A673 (cell line): ENCODE data around the gene NCBP3. TPM values are rescaled to one million over a fixed set of nuclear protein-coding genes. Genes with fewer than 3 reads are reported as not detected.

Experiments used
- BruUV-seq: library from RNA; stranded (reverse); fragments of 400-500 nt; replicated peaks from 2 replicates; lab custom pipeline; 2021; lab: Mats Ljungman, UMichigan
- CTCF ChIA-PET: fragments of 300-600 bp; sonication (Branson Sonifier 250); formaldehyde crosslinking; loops from one replicate; lab custom pipeline; 2022; ENCODE audit warnings: antibody characterized with exemption; lab: Charles Lee
- POLR2A ChIA-PET: fragments of 300-600 bp; sonication (Branson Sonifier 250); formaldehyde crosslinking; loops from one replicate; lab custom pipeline; 2022; ENCODE audit warnings: antibody characterized with exemption; ENCODE audit not compliant: low non-redundant PET; lab: Charles Lee
- DNase-seq: peaks from one replicate; pipeline ENCODE4 v3.0.0-alpha.2; 2015; ENCODE audit warnings: low spot score
- H3K27ac ChIP-seq: fragments of 200-600 bp; sonication (generic); 2 replicates; pipeline ENCODE4 v1.5.1; 2016; ENCODE audit warnings: mixed run types, low read depth, mild to moderate bottlenecking, mixed read lengths, antibody characterized with exemption, low read length; ENCODE audit not compliant: poor library complexity, severe bottlenecking
- H3K27me3 ChIP-seq: fragments of 200-600 bp; sonication (generic); replicated peaks from 2 replicates; pipeline ENCODE4 v1.6.1; 2017; ENCODE audit warnings: mixed run types, low read depth, mild to moderate bottlenecking, mixed read lengths, antibody characterized with exemption, low read length; ENCODE audit not compliant: insufficient read depth, poor library complexity
- H3K36me3 ChIP-seq: fragments of 200-600 bp; sonication (generic); 2 replicates; pipeline ENCODE4 v1.6.1; 2016; ENCODE audit warnings: mixed run types, mild to moderate bottlenecking, mixed read lengths, antibody characterized with exemption, low read length; ENCODE audit not compliant: insufficient read depth, poor library complexity, severe bottlenecking
- H3K4me1 ChIP-seq: fragments of 200-600 bp; sonication (generic); 2 replicates; pipeline ENCODE4 v1.6.1; 2017; ENCODE audit warnings: mixed run types, mild to moderate bottlenecking, mixed read lengths, antibody characterized with exemption, low read length; ENCODE audit not compliant: insufficient read depth, poor library complexity, severe bottlenecking
- H3K4me3 ChIP-seq: fragments of 200-600 bp; sonication (generic); 2 replicates; pipeline ENCODE4 v1.5.1; 2016; ENCODE audit warnings: low read depth, mixed run types, mild to moderate bottlenecking, mixed read lengths, low read length; ENCODE audit not compliant: poor library complexity, severe bottlenecking
- H3K9me3 ChIP-seq: fragments of 200-600 bp; sonication (generic); 2 replicates; pipeline ENCODE4 v1.6.1; 2016; ENCODE audit warnings: mixed run types, low read depth, mild to moderate bottlenecking, mixed read lengths, antibody characterized with exemption, low read length; ENCODE audit not compliant: poor library complexity, severe bottlenecking
- CTCF ChIP-seq: fragments of 300-800, 200-600 bp; sonication (generic); conservative IDR thresholded peaks from 2 replicates; pipeline ENCODE4 v1.5.1; 2017; ENCODE audit warnings: low read depth, mild to moderate bottlenecking, antibody characterized with exemption, low read length, moderate library complexity, mixed read lengths
- EZH2 ChIP-seq: fragments of 200-600 bp; sonication (generic); IDR thresholded peaks from 2 replicates; pipeline ENCODE4 v1.6.1; 2017; ENCODE audit warnings: borderline replicate concordance, low read depth, mild to moderate bottlenecking, mixed read lengths, antibody characterized with exemption, low read length; ENCODE audit not compliant: poor library complexity, severe bottlenecking
- intact Hi-C: fragments of 100-400 bp; cut with micrococcal nuclease; formaldehyde crosslinking; loops from one replicate; pipeline ENCODE4 v1.10.0; 2022; ENCODE audit not compliant: unreplicated experiment
- total RNA-seq: library from RNA; stranded (reverse); gene quantifications from 2 replicates; pipeline ENCODE4 v1.2.3, GENCODE V29; 2021

The NCBP3 gene
- total RNA-seq, 1 experiment from 2014 or later, result 59.9 TPM

GRCh38 chr17:3800362-3801271 lies 45.4 kb downstream of the NCBP3 start, which contains the start of gene ITGAE:
TSS of gene ITGAE (minus strand) at chr17:3801188. CDS start at chr17:3801144, 44 bp downstream.
- Histone ChIP-seq H3K4me1 (no peaks in the 10 kb centered on the region), H3K4me3 (no peak within 1 kb of the TSS), H3K27me3 (no peaks in the 10 kb centered on the region), H3K36me3 (no peaks in the 10 kb centered on the region), H3K9me3 (no peaks in the 10 kb centered on the region), H3K27ac (no peak within 1 kb of the TSS)
- TF ChIP-seq CTCF (no peak), EZH2 (no peak)
- no TSS peak for BruUV-seq
- POLR2A ChIA-PET, result no interaction called here
- DNase-seq, result no peak
- CTCF ChIA-PET, result no interaction called here
- intact Hi-C loops, result loop anchor here (5.0 kb wide), 1 partner anchor 63 kb away; no protein-coding TSS in a partner anchor

DNA sequence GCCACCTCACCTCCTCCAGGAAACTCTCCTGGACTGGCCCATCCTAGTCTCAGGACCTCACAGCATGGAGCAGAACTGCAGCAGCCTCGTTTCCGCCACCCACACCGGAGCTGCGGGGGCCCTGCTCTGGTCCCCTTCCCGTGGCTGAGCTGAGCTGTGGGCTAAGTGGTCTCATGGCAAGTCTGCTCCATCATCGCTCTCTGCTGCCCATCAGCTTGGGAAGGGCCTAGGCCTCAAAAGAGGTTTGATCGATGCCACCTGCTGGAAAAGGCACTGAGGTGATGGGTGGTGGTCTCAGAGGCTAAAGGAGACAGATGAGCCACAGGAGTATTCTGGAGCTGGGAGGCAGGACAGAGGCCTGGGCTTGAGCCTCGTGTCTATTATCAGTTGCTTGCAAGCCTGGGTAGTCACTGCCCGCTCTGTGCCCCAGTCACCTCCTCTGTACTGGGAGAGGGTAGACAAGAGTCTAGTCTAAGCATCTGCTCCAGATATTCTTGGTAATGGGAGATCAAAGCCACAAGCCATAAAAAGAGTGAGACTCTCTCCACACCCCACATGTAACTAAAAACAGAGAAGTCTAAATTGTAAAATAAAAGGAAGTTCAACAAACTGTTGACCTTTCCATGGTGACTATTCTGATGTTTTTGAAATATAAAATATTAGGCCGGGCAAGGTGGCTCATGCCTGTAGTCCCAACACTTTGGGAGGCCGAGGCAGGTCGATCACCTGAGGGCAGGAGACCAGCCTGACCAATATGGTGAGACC lies 46.7 kb downstream of the NCBP3 start:
- TF ChIP-seq CTCF, result no peak
- no peak for TF ChIP-seq EZH2
- ChIA-PET CTCF (no interaction called here), POLR2A (no interaction called here)
- no peak for DNase-seq
- no peaks in the 10 kb centered on the region for H3K4me1 ChIP-seq
- intact Hi-C loops, result no loop called here
- H3K27me3 ChIP-seq, result no peaks in the 10 kb centered on the region
- H3K4me3 ChIP-seq, result no peak overlapping the region
- BruUV-seq, result no TSS peak
- H3K36me3 ChIP-seq, result no peaks in the 10 kb centered on the region
- H3K9me3 ChIP-seq, result no peaks in the 10 kb centered on the region
- no peak overlapping the region for H3K27ac ChIP-seq

DNA sequence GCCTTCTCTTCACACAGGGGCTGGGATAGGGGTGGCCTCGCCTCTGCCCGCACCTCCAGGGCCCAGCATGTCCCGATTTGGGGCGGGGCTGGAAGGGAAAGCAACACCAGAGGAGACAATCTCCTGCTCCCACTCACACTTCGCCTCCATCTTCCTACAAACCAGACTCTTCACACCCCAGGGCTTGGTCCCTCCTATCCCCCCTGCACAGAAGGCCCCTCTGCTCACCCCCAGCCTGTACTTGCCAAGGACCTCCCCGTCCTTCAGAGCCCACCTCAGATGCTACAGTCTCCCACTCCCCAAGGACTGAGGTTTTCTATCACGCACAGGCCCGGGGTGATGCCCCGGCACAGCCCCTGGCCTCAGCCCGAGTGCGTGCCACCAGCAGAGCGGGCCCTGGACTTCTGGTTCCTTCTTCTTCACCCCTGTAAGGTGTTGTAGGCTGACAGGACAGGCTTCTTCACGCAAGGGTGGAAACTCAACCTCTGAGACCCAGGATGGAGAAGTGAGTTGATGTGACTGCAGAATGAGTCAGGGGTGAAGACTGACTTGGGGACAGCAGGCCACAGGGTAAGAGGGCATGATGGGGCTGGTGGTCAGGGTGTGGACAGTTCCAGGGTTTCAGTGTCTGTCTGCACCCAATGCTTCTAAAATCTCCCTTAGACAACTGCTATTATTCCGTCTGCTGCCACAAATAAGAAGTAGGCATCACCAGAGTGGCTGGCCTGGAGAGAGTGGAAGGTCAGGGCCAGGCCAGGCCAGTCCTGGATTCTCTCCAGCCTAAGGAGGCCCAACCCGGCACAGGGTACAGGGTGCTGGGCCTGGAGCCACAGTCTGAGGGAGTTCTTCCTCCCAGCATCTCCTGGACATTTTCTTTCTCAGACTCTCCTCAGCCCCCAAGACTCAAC lies 47.5 kb downstream of the NCBP3 start:
- ChIA-PET CTCF (no interaction called here), POLR2A (no interaction called here)
- intact Hi-C loops, result no loop called here
- no peak for DNase-seq
- Histone ChIP-seq H3K4me3 (no peak overlapping the region), H3K36me3 (no peaks in the 10 kb centered on the region), H3K9me3 (no peaks in the 10 kb centered on the region), H3K4me1 (no peaks in the 10 kb centered on the region), H3K27ac (no peak overlapping the region), H3K27me3 (no peaks in the 10 kb centered on the region)
- TF ChIP-seq EZH2 (no peak), CTCF (no peak)
- BruUV-seq, result no TSS peak
